ENCODE measurements around the gene WASL. TPM values are rescaled to one million over a fixed set of nuclear protein-coding genes. Genes with fewer than 3 reads are reported as not detected.

WASL gene
- polyA plus RNA-seq, 3 donors, result 1.6 to 3.9 (median 2.1) TPM

GRCh38 chr7:123774496-123774895 lies 25.7 kb upstream of the WASL start:
- no peaks in the 10 kb centered on the region for H3K36me3 ChIP-seq (replicated peaks in 1 of 2; ENCODE audit: control insufficient read depth in 1 of 2, insufficient read depth in 2 of 2, low read length in 2 of 2)
- Mint-ChIP-seq H3K27me3 (ENCODE audit: low read depth in 3 of 3) (peaks cover 3 to 5% (median 4%) of the 10 kb centered on the region in 3 donors), H3K4me1 (peaks cover 24% of the 10 kb centered on the region), H3K36me3 (no peaks in the 10 kb centered on the region), H3K4me3 (peak overlapping the region in 1 of 2 donors; percentile 17), H3K27ac (no peak overlapping the region), H3K9me3 (peaks cover 0 to 2% (median 0%) of the 10 kb centered on the region in 7 donors)
- no peaks in the 10 kb centered on the region for H3K9me3 ChIP-seq (replicated peaks in 1 of 2; ENCODE audit: control insufficient read depth in 1 of 2, insufficient read depth in 1 of 2, low read length in 2 of 2)
- peaks cover 10 to 16% of the 10 kb centered on the region in 2 donors for H3K4me1 ChIP-seq (ENCODE audit: control insufficient read depth in 1 of 2, insufficient read depth in 2 of 2, low read length in 2 of 2)
- WGBS (ENCODE audit: insufficient coverage), result 96% methylated on average over 4 of the region's 4 CpGs
- no peak overlapping the region for H3K4me3 ChIP-seq (replicated peaks in 1 of 3; ENCODE audit: low read depth in 2 of 3, low read length in 3 of 3)
- no peak overlapping the region for H3K9ac ChIP-seq (ENCODE audit: insufficient read depth, low read length, poor library complexity, severe bottlenecking)
- H3K27me3 ChIP-seq (ENCODE audit: control insufficient read depth in 2 of 2, insufficient read depth in 2 of 2, low read length in 2 of 2), result no peaks in the 10 kb centered on the region
- TF ChIP-seq CTCF (IDR thresholded peaks at IDR 0.05), result no peak
- H4K20me1 ChIP-seq (ENCODE audit: insufficient read depth, low read length), result no peaks in the 10 kb centered on the region
- H2AFZ ChIP-seq (ENCODE audit: insufficient read depth, low read depth, low read length, poor library complexity, severe bottlenecking), result no peak overlapping the region
- H3K27ac ChIP-seq (ENCODE audit: low read depth in 1 of 2, low read length in 2 of 2), result no peak overlapping the region
- no peak for DNase-seq
- H3K79me2 ChIP-seq (ENCODE audit: insufficient read depth, low read length), result no peaks in the 10 kb centered on the region
- no peak overlapping the region for H3K4me2 ChIP-seq (replicated peaks; ENCODE audit: extremely low read depth, low read length, poor library complexity, severe bottlenecking)
- intact Hi-C loops (cut with micrococcal nuclease), result no loop called here

DNA sequence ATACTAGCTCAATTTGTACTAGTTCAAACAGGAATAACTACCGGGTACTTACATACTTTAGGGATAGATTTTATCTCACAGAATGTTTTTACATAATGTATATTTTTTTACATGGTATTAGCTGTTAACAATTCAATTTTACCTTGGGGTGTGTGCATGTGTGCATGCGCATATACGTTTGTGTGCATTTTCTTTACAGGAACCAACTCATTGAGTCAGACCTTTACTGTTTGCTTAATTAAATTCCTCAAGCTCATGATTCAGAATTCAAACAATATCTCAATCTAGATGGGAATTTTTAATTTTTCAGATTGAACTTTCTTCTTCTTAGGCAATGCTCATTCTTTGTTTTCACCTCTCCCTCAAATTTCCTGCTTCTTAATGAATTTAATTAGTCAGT lies 24.7 kb upstream of the WASL start:
- Histone ChIP-seq H4K20me1 (ENCODE audit: insufficient read depth, low read length) (no peaks in the 10 kb centered on the region), H3K27me3 (ENCODE audit: control insufficient read depth in 2 of 2, insufficient read depth in 2 of 2, low read length in 2 of 2) (no peaks in the 10 kb centered on the region), H3K36me3 (replicated peaks in 1 of 2; ENCODE audit: control insufficient read depth in 1 of 2, insufficient read depth in 2 of 2, low read length in 2 of 2) (no peaks in the 10 kb centered on the region), H3K9me3 (replicated peaks in 1 of 2; ENCODE audit: control insufficient read depth in 1 of 2, insufficient read depth in 1 of 2, low read length in 2 of 2) (no peaks in the 10 kb centered on the region), H2AFZ (ENCODE audit: insufficient read depth, low read depth, low read length, poor library complexity, severe bottlenecking) (no peak overlapping the region), H3K27ac (ENCODE audit: low read depth in 1 of 2, low read length in 2 of 2) (no peak overlapping the region), H3K9ac (ENCODE audit: insufficient read depth, low read length, poor library complexity, severe bottlenecking) (no peak overlapping the region), H3K4me3 (replicated peaks in 1 of 3; ENCODE audit: low read depth in 2 of 3, low read length in 3 of 3) (no peak overlapping the region), H3K79me2 (ENCODE audit: insufficient read depth, low read length) (no peaks in the 10 kb centered on the region), H3K4me1 (ENCODE audit: control insufficient read depth in 1 of 2, insufficient read depth in 2 of 2, low read length in 2 of 2) (peaks cover 10 to 16% of the 10 kb centered on the region in 2 donors), H3K4me2 (replicated peaks; ENCODE audit: extremely low read depth, low read length, poor library complexity, severe bottlenecking) (no peak overlapping the region)
- H3K4me1 Mint-ChIP-seq, result peaks cover 28% of the 10 kb centered on the region
- no peak overlapping the region for H3K4me3 Mint-ChIP-seq
- peaks cover 0 to 2% (median 0%) of the 10 kb centered on the region in 7 donors for H3K9me3 Mint-ChIP-seq
- H3K36me3 Mint-ChIP-seq, result no peaks in the 10 kb centered on the region
- peaks cover 3 to 5% (median 4%) of the 10 kb centered on the region in 3 donors for H3K27me3 Mint-ChIP-seq (ENCODE audit: low read depth in 3 of 3)
- H3K27ac Mint-ChIP-seq, result no peak overlapping the region
- no CpG with 5 or more reads among the region's 3 CpGs for WGBS (ENCODE audit: insufficient coverage)
- no peak for TF ChIP-seq CTCF (IDR thresholded peaks at IDR 0.05)
- DNase-seq, result no peak
- intact Hi-C loops (cut with micrococcal nuclease), result no loop called here

Measured in CD14-positive monocyte (primary cell).